WERI-Rb-1 (cell line): ENCODE results near the gene LIMCH1.

Source experiments
- DNase-seq: peaks from one replicate; pipeline ENCODE4 v3.0.0-alpha.2; 2020
- H3K27ac ChIP-seq: fragments of 250-450 bp; sonication (Bioruptor Pico); 2 replicates; pipeline ENCODE4 v1.5.1; 2020; ENCODE audit warnings: mild to moderate bottlenecking, moderate library complexity
- H3K27me3 ChIP-seq: fragments of 250-450 bp; sonication (Bioruptor Pico); 2 replicates; pipeline ENCODE4 v1.5.1; 2021; ENCODE audit warnings: mild to moderate bottlenecking, low read depth, moderate library complexity; ENCODE audit not compliant: insufficient read depth, severe bottlenecking
- H3K36me3 ChIP-seq: fragments of 250-450 bp; sonication (Bioruptor Pico); 2 replicates; pipeline ENCODE4 v1.5.1; 2020; ENCODE audit warnings: mild to moderate bottlenecking, moderate library complexity
- H3K4me3 ChIP-seq: 2 replicates; pipeline ENCODE4 v1.5.1; 2011; ENCODE audit warnings: low read depth, mild to moderate bottlenecking, control low read depth, low read length
- H3K9me3 ChIP-seq: fragments of 250-450 bp; sonication (Bioruptor Pico); 2 replicates; pipeline ENCODE4 v1.5.1; 2021; ENCODE audit warnings: mild to moderate bottlenecking, moderate library complexity; ENCODE audit not compliant: severe bottlenecking
- CTCF ChIP-seq: IDR thresholded peaks from 2 replicates; pipeline ENCODE4 v1.5.1; 2011; ENCODE audit warnings: low read depth, mild to moderate bottlenecking, control low read depth, inconsistent platforms, low read length

LIMCH1 gene

GRCh38 chr4:41714364-41715000 is 176.5 kb downstream of the LIMCH1 start:
- Histone ChIP-seq H3K36me3 (no peaks in the 10 kb centered on the region), H3K9me3 (no peaks in the 10 kb centered on the region), H3K27me3 (no peaks in the 10 kb centered on the region), H3K27ac (no peak overlapping the region), H3K4me3 (no peak overlapping the region)
- no peak for DNase-seq
- no peak for TF ChIP-seq CTCF

- no peaks in the 10 kb centered on the region for H3K36me3 ChIP-seq
- no peak overlapping the region for H3K27ac ChIP-seq
- H3K27me3 ChIP-seq: no peaks in the 10 kb centered on the region
- no peak for TF ChIP-seq CTCF
- no peaks in the 10 kb centered on the region for H3K9me3 ChIP-seq
- no peak overlapping the region for H3K4me3 ChIP-seq
- no peak for DNase-seq
Observed at GRCh38 chr4:41715155-41715554, 177.2 kb downstream of the LIMCH1 start.

GRCh38 chr4:41718907-41719306 is 180.9 kb downstream of the LIMCH1 start:
- DNase-seq: no peak
- H3K27ac ChIP-seq: no peak overlapping the region
- H3K27me3 ChIP-seq: no peaks in the 10 kb centered on the region
- TF ChIP-seq CTCF: no peak
- no peaks in the 10 kb centered on the region for H3K9me3 ChIP-seq
- H3K4me3 ChIP-seq: no peak overlapping the region
- no peaks in the 10 kb centered on the region for H3K36me3 ChIP-seq

GRCh38 chr4:41719417-41719816 is 181.5 kb downstream of the LIMCH1 start:
- no peak for TF ChIP-seq CTCF
- Histone ChIP-seq H3K27ac (no peak overlapping the region), H3K9me3 (no peaks in the 10 kb centered on the region), H3K4me3 (no peak overlapping the region), H3K36me3 (no peaks in the 10 kb centered on the region), H3K27me3 (no peaks in the 10 kb centered on the region)
- no peak for DNase-seq

GRCh38 chr4:41722181-41722580 is 184.2 kb downstream of the LIMCH1 start:
- no peak for TF ChIP-seq CTCF
- no peaks in the 10 kb centered on the region for H3K36me3 ChIP-seq
- DNase-seq: no peak
- H3K4me3 ChIP-seq: no peak overlapping the region
- no peaks in the 10 kb centered on the region for H3K27me3 ChIP-seq
- no peak overlapping the region for H3K27ac ChIP-seq
- no peaks in the 10 kb centered on the region for H3K9me3 ChIP-seq

GRCh38 chr4:41723286-41723685 is 185.3 kb downstream of the LIMCH1 start:
- Histone ChIP-seq H3K27me3 (no peaks in the 10 kb centered on the region), H3K36me3 (no peaks in the 10 kb centered on the region), H3K27ac (no peak overlapping the region), H3K9me3 (no peaks in the 10 kb centered on the region), H3K4me3 (no peak overlapping the region)
- no peak for TF ChIP-seq CTCF
- DNase-seq: no peak
